Superior temporal gyrus (tissue), 1 donor: ENCODE results near the gene EAF2.
"Not testable (repeated sequence)": the region's sequence is repeated elsewhere in the genome, so short reads cannot be mapped to it uniquely, and the experiment has no call there.

Source experiments
- DNase-seq: peaks from one replicate; pipeline ENCODE4 v3.0.0-alpha.2; 2016; ENCODE audit errors: extremely low spot score

The EAF2 gene

GRCh38 chr3:121863247-121863646, 28.2 kb downstream of the EAF2 start:
- not testable (repeated sequence) for DNase-seq

- DNase-seq = no peak
These were observed 28.8 kb downstream of the EAF2 start for GRCh38 chr3:121863801-121864200.

- no peak for DNase-seq
These were observed 34.7 kb downstream of the EAF2 start for GRCh38 chr3:121869736-121870135.

- no peak for DNase-seq
These were observed 35.7 kb downstream of the EAF2 start for GRCh38 chr3:121870717-121871116.

- DNase-seq = no peak
These were observed 36.4 kb downstream of the EAF2 start for GRCh38 chr3:121871430-121871829.

GRCh38 chr3:121878411-121878810, 43.4 kb downstream of the EAF2 start:
- DNase-seq = no peak

- DNase-seq = no peak
These were observed 48.5 kb downstream of the EAF2 start for GRCh38 chr3:121883507-121883906.

GRCh38 chr3:121885386-121885785, 50.4 kb downstream of the EAF2 start:
- no peak for DNase-seq

- peak; percentile 71 for DNase-seq
These were observed 59.4 kb downstream of the EAF2 start, which contains the start of gene SLC15A2 for GRCh38 chr3:121894301-121894990. Gene SLC15A2 (plus strand): TSS chr3:121894401. CDS start chr3:121894477, 76 bp downstream.

- no peak for DNase-seq
These were observed 60.1 kb downstream of the EAF2 start for GRCh38 chr3:121895121-121895520.

GRCh38 chr3:121895736-121896135, 60.7 kb downstream of the EAF2 start:
- DNase-seq = no peak

- no peak for DNase-seq
These were observed 61.8 kb downstream of the EAF2 start for GRCh38 chr3:121896823-121897222.

- no peak for DNase-seq
These were observed 62.3 kb downstream of the EAF2 start for GRCh38 chr3:121897296-121897695.

- DNase-seq = no peak
These were observed 78.4 kb downstream of the EAF2 start for GRCh38 chr3:121913305-121913990.

- DNase-seq = no peak
These were observed 79.3 kb downstream of the EAF2 start for GRCh38 chr3:121914081-121914998.

GRCh38 chr3:121916189-121916588, 81.2 kb downstream of the EAF2 start:
- DNase-seq = no peak

GRCh38 chr3:121918779-121919483, 83.9 kb downstream of the EAF2 start:
- DNase-seq = no peak

GRCh38 chr3:121924734-121925133, 89.7 kb downstream of the EAF2 start:
- DNase-seq = no peak

GRCh38 chr3:121926380-121926779, 91.4 kb downstream of the EAF2 start:
- no peak for DNase-seq
